PFSK-1 (cell line): Measurements from ENCODE around the gene OVCA2.

Experiments used
- FOXP2 ChIP-seq: optimal IDR thresholded peaks from 2 replicates; pipeline ENCODE3; 2011; ENCODE audit warnings: borderline replicate concordance, control low read depth, inconsistent platforms; ENCODE audit not compliant: insufficient read depth; ENCODE audit errors: extremely low read length, extremely low read depth
- POLR2AphosphoS5 ChIP-seq: IDR thresholded peaks from 2 replicates; pipeline ENCODE4 v1.6.1; 2012; ENCODE audit warnings: low read depth, mild to moderate bottlenecking, control low read depth, low read length, moderate library complexity
- SIN3A ChIP-seq: IDR thresholded peaks from 2 replicates; pipeline ENCODE4 v1.6.1; 2012; ENCODE audit warnings: mild to moderate bottlenecking, low read length, moderate library complexity, borderline replicate concordance; ENCODE audit not compliant: insufficient read depth
- TAF1 ChIP-seq: IDR thresholded peaks from 2 replicates; pipeline ENCODE4 v1.6.1; 2012; ENCODE audit warnings: low read length, control low read depth, borderline replicate concordance; ENCODE audit not compliant: insufficient read depth
- TF ChIP-seq, protein P1 (sequence below), 2 experiments: IDR thresholded peaks; 2 replicates each; pipeline versions ENCODE4 v1.6.1 to v1.8.0; 2011 to 2012; ENCODE audit warnings: low read depth in 2 of 2, low read length in 2 of 2, control low read depth in 1 of 2, inconsistent platforms in 1 of 2, mild to moderate bottlenecking in 1 of 2, moderate library complexity in 1 of 2; ENCODE audit not compliant: insufficient read depth in 1 of 2

OVCA2 gene

GRCh38 chr17:2081564-2081963, 39.7 kb downstream of the OVCA2 start:
- peak; percentile 18 for TF ChIP-seq FOXP2
- TF ChIP-seq, protein P1, sequence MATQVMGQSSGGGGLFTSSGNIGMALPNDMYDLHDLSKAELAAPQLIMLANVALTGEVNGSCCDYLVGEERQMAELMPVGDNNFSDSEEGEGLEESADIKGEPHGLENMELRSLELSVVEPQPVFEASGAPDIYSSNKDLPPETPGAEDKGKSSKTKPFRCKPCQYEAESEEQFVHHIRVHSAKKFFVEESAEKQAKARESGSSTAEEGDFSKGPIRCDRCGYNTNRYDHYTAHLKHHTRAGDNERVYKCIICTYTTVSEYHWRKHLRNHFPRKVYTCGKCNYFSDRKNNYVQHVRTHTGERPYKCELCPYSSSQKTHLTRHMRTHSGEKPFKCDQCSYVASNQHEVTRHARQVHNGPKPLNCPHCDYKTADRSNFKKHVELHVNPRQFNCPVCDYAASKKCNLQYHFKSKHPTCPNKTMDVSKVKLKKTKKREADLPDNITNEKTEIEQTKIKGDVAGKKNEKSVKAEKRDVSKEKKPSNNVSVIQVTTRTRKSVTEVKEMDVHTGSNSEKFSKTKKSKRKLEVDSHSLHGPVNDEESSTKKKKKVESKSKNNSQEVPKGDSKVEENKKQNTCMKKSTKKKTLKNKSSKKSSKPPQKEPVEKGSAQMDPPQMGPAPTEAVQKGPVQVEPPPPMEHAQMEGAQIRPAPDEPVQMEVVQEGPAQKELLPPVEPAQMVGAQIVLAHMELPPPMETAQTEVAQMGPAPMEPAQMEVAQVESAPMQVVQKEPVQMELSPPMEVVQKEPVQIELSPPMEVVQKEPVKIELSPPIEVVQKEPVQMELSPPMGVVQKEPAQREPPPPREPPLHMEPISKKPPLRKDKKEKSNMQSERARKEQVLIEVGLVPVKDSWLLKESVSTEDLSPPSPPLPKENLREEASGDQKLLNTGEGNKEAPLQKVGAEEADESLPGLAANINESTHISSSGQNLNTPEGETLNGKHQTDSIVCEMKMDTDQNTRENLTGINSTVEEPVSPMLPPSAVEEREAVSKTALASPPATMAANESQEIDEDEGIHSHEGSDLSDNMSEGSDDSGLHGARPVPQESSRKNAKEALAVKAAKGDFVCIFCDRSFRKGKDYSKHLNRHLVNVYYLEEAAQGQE (IDR thresholded peaks at IDR 0.05; ENCODE audit: insufficient read depth in 1 of 2, low read depth in 2 of 2, low read length in 2 of 2) = no peak
- no peak for TF ChIP-seq TAF1

DNA sequence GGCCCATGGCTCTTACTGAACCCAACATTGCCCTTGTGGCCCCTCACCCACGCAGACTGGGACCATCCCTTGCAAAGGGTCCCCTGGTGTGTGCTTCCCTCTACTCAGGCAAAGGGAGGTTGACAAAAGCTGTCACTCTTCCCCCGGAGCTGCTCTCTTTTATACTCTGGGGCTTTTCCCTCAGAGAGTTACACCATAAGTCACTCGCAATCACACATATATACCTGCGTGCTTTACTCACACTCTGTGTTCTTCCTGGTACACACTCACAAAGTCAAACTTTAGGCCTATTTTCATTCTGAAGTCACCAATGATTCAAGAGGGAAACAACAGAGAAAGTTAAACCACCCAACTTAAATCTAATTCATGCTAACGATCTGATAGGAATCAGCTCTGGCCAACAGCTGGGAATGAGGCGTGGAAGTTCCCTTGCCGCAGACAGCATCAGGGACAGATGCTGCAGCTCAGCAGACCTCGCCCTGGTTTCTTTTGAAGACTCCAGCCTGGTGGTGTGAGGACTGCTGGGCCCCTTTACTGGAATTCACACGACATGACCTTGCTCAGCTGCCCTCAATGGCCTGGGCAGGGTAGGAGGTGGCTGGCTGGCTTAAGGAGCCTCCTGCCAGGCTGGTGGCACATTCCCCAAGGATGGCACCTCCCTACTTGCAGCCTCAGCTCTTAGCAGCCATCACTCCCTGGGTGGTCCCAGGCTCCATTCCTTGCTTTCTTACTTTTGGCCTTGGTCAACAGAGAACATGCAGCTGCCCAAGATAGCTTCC, 40.4 kb downstream of the OVCA2 start:
- TF ChIP-seq FOXP2 (no peak), POLR2AphosphoS5 (no peak), TAF1 (no peak)
- TF ChIP-seq, protein P1 (IDR thresholded peaks at IDR 0.05; ENCODE audit: insufficient read depth in 1 of 2, low read depth in 2 of 2, low read length in 2 of 2) = no peak

DNA sequence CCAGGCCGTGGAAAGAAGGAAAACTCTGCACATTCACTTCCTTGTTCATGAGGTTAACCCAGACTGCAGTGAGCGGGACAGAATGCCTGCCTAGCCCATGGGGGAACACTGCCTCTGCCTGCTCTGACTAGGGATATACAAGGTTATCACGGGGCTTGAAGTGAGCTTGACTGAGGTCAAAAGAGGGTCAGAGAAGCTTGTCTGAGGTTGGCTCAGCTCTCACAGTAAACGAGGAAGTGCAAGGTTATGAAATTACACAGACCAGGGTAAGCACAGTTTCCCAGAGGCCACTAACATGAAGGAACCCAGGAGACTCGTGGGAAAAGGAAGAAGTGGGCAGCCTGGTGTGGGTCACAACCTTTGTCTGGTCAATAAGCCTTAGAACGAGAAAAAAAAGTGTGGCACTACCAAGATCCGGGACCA, 41.8 kb downstream of the OVCA2 start:
- TF ChIP-seq SIN3A (no peak), TAF1 (no peak), POLR2AphosphoS5 (no peak), FOXP2 (no peak)
- TF ChIP-seq, protein P1 (IDR thresholded peaks at IDR 0.05; ENCODE audit: insufficient read depth in 1 of 2, low read depth in 2 of 2, low read length in 2 of 2) = no peak

DNA sequence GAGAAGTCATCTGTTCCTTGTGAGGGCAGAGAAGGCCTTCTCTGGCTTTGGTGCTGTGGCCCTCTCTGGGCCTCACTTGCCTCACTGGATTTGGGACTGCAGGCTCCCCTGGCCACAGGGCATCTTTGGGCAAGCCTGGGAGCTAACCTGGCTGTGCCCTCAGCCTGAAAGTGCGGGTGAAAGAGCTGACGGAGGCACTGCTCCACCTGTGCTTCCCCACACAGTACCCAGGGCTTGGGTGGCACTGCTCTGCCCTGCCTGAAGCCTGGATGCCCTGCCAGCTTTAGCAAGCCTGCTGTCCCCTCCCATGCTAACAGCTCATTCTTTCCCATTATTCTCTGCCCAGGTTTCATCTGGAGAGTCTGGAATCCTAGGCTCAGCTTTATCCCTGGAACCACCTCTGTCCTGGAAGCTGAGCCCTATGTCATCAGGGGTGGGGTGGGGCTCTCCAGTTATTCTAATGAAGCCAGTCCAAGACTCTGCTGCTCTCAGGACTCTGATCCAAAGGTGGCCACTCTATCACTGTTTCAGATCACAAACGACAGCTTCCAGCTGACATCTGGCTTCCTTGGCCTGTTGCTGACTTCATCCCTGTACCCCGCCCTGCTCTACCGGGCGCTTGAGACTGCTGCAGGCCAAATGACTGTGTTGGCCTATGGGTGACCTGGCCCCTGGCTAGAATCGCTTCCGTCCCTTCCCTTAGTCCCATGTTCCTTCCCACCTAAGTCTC, 42.4 kb downstream of the OVCA2 start:
- peak; percentile 34 for TF ChIP-seq FOXP2
- TF ChIP-seq, protein P1 (IDR thresholded peaks at IDR 0.05; ENCODE audit: insufficient read depth in 1 of 2, low read depth in 2 of 2, low read length in 2 of 2) = no peak
- TF ChIP-seq POLR2AphosphoS5 = no peak
- peak; percentile 95; the same call in 1 of the 2 replicates for TF ChIP-seq SIN3A
- peak; percentile 18; the same call in 1 of the 2 replicates for TF ChIP-seq TAF1
